Effector CD8-positive, alpha-beta T cell (primary cell): ENCODE results near the gene PDE10A.
"Not testable (repeated sequence)": the region's sequence is repeated elsewhere in the genome, so short reads cannot be mapped to it uniquely, and the experiment has no call there.

Experiments
- DNase-seq: peaks from one replicate; lab custom pipeline; 2025; lab: John Stamatoyannopoulos, UW

The PDE10A gene

GRCh38 chr6:165586706-165587105, 76.3 kb downstream of the PDE10A start:
- no peak for DNase-seq

GRCh38 chr6:165585060-165585459, 78.0 kb downstream of the PDE10A start:
- DNase-seq: no peak

GRCh38 chr6:165584541-165584940, 78.5 kb downstream of the PDE10A start:
- DNase-seq: no peak

GRCh38 chr6:165581678-165582077, 81.4 kb downstream of the PDE10A start:
- no peak for DNase-seq

- DNase-seq: no peak
Measured at GRCh38 chr6:165580136-165580535, 82.9 kb downstream of the PDE10A start.

- DNase-seq: no peak
Measured at GRCh38 chr6:165579151-165579550, 83.9 kb downstream of the PDE10A start.

GRCh38 chr6:165577556-165577955, 85.5 kb downstream of the PDE10A start:
- no peak for DNase-seq

- no peak for DNase-seq
Measured at GRCh38 chr6:165575158-165575549, 87.9 kb downstream of the PDE10A start.

- DNase-seq: no peak
Measured at GRCh38 chr6:165574220-165575157, 88.6 kb downstream of the PDE10A start.

GRCh38 chr6:165573671-165574070, 89.4 kb downstream of the PDE10A start:
- no peak for DNase-seq

GRCh38 chr6:165571721-165572132, 91.3 kb downstream of the PDE10A start:
- no peak for DNase-seq

- DNase-seq: no peak
Measured at GRCh38 chr6:165571068-165571682, 91.9 kb downstream of the PDE10A start.

GRCh38 chr6:165568326-165568725, 94.7 kb downstream of the PDE10A start:
- no peak for DNase-seq

GRCh38 chr6:165566088-165566828, 96.8 kb downstream of the PDE10A start:
- no peak for DNase-seq

GRCh38 chr6:165562421-165563090, 100.5 kb downstream of the PDE10A start:
- no peak for DNase-seq

- DNase-seq: no peak
Measured at GRCh38 chr6:165559632-165560031, 103.4 kb downstream of the PDE10A start.

- DNase-seq: not testable (repeated sequence)
Measured at GRCh38 chr6:165558097-165558496, 104.9 kb downstream of the PDE10A start.

- no peak for DNase-seq
Measured at GRCh38 chr6:165557674-165558073, 105.4 kb downstream of the PDE10A start.

GRCh38 chr6:165556116-165556843, 106.8 kb downstream of the PDE10A start:
- no peak for DNase-seq

- not testable (repeated sequence) for DNase-seq
Measured at GRCh38 chr6:165554644-165555043, 108.4 kb downstream of the PDE10A start.

- DNase-seq: no peak
Measured at GRCh38 chr6:165552248-165552736, 110.7 kb downstream of the PDE10A start.
